ENCODE data around the gene CHN1.

CHN1 gene

DNA sequence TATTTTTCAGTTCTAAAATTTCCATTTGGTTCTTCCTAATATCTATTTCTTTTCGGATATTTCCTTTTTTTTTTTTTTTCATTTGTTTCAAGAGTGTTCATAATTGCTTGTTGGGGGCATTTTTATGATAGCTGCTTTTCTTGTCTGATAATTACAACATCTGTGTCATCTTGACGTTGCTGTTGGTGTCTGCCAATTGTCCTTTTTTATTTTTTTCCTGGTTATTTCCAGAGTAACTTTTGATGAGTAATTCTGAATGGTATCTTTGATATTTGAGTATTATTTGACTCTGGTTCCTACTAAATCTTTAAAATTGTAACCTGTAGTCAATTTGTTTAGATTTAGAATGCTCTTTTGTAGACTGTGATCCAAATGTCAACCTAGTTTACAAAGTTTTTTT, 189.7 kb downstream of the CHN1 start:
- DNase-seq: no peak

DNA sequence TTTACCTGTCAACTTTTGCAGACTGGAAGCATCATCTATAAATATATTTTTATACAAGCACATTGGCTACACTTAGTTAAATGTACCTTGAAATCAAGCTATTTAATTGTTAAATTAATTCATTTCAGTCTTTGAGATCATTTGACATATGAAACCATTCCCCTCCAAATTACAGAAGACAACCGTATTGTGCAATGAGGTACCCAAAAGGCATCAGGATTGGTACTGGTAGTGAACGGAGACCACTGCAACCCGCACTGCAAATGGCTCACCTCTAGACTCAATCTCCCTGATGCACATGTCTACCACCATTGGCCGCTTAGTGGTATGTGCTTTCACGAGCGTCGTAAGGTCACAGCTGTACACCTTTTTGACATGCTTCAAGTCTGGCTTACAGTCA, 193.1 kb downstream of the CHN1 start:
- no peak for DNase-seq

DNA sequence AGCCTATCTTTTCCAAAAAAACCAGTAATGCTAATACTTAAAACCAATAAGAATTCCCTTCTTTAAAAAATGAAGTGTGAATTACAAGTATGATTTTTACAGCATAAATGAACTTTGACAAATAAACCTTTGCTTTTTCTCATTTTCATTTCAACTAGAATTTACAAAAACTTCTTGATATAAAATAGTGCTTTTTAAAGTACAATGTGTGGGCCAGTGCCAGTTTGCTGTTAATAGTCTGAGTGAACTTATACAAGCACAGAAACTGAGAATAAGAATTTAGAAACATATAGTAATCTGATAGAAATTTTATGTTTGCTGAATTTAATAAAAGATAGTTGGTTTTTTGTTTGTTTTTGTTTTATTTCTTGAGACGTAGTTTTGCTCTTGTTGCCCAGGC, 197.2 kb downstream of the CHN1 start:
- no peak for DNase-seq

DNA sequence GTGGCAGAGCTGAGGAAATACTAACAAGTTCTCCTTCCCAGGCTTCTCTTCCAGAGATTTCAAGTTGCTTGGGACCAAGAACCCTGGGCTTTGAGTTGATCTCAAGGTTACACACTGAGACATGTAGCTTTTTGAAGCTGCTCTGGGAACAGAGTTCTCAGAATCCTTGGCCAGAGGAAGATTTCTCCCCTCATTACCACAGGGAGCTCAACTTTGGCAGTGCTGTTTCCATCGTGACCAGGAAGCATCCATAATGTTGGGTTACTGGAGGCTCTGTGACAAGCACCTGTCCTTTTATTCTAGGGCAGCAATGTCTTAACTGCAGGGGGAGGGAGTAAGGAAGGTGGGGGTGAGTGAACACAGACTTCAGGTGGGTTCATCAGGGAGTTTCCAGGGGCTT, 199.4 kb downstream of the CHN1 start:
- DNase-seq: no peak

DNA sequence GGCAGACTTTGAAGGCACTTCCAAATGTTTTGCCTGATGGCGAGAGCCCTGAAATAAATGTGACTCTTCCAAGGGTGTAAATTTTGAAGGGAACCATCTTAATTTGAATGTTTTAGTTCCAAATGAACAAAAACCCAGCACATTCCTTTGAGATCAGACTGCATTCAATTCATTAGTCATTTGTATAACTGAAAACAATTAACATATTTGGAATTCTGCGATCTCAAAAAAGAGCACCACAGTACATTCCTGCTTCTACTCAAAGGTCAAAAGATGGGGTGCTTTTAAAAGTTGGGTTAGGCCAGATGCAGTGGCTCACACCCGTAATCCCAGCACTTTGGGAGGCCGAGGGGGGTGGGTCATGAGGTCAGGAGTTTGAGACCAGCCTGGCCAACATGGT, 202.7 kb downstream of the CHN1 start:
- no peak for DNase-seq

DNA sequence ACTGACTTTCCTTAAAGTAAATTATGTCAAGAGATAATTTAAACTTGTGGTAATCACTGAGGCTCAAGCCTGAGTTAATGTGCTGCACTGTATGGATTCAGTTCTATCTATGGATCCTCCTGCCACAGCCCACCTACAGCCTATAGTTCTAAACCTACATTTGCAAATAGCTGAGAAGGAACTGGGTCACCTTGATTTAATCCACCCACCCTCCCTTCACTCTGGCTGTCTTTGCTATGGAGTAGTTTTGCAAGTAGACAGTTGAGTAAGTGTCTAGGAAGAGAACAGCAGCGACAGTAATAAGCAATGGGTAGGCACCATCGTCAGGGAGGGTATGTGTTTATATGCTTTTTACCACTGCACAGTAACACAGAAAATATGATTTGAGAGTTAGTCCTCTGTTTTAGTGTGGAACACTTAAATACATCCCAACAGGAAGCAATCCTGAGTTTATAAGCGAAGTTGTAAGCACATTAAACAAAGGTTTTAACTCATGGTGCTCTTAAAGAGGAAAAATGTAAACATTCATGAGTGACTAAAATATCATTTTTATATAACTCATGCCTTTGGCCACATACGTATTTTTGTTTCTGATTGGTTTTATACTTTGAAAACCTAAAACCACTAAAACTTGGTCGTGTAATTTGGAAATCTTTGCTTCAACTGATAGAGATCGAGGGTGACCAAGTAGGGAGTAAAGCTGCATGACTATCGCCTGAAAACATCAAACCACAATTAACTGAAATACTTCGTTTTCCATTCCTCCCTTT, 204.6 kb downstream of the CHN1 start:
- no peak for DNase-seq

DNA sequence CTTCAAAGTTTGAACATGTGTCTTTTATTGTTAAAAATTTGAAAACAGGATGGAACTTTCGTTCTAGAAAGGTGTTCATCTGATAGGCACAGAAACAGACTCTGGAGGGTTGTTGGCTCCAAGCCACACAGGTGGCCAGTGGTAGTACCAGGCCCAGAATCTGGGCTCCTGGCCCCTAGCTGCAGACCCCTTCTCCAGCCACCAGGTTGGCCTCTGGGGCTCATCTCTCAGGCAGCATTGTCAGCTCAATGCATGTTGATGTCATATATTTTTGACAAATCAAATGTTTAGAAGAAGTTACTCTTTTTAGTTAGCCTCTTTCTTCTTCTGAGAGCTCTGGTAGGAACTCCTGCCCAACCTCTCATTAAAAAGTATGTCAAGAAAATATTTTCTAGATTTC, 206.4 kb downstream of the CHN1 start:
- no peak for DNase-seq

DNA sequence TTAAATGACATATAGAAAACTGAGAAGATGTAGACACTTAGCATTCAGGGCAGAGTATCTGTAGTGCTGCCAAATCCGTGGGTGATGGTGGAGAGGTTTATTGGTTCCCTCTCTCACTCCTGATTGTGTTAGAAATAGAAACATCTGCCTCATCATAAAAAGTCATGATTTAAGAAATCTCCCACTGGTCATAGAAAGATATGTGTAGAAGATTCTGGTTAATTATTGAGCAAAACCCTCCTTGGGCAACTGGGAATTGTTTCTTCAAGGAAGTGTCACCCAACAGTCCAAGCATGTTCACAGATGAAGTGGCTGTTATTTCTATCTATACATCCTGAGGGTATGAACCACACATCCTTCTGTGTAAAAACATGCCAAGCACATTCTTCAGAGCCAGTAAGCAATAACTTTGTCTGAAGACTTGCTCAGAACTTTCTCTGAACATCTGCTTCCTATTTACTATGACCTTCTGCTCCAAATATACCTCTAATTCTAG, 207.4 kb downstream of the CHN1 start:
- DNase-seq: no peak

DNA sequence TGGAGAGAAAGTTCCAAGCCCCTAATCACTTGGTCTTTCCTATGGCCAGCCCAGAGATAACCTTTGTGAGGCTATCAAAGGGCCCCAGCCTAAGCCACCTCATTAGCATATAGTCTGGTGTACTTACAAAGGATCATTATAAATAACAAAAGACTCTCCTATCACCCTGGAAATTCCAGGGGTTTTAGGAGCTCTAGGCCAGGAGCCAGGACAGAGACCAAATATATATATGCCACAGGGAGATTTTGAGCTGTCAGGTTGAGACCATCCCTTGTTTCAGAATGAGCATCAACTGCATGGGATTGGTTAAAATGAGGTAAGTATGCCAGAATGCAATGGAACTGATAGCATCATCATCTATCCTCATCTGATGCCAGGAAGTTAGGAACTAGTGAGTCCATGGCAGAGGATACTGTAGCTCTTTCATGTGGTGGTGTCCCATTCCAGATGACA, 208.8 kb downstream of the CHN1 start:
- DNase-seq: no peak

DNA sequence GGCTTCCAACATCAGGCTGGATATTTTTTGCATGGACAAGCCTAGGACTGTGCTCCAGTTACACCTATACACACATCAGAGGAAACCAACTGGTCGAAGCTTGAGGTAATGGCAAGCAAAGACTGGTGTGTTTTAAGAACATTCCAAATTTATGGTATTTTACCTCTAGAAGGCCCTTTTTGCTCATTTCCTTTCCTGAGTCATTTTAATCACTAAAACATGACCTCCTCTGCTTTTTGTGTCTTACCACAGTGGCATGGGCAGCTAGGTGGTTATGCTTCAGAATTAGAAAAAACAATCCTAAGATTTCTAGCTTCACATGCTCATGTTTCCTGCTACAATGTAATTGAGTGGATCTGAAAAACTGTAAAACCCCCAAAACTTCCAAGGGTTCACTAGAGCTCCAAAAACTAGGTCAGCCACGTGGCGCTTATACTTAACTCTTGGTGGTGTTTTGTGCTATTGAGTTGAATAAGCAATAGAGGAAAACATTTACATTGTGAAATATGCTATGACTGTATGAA, 210.3 kb downstream of the CHN1 start:
- DNase-seq: no peak

DNA sequence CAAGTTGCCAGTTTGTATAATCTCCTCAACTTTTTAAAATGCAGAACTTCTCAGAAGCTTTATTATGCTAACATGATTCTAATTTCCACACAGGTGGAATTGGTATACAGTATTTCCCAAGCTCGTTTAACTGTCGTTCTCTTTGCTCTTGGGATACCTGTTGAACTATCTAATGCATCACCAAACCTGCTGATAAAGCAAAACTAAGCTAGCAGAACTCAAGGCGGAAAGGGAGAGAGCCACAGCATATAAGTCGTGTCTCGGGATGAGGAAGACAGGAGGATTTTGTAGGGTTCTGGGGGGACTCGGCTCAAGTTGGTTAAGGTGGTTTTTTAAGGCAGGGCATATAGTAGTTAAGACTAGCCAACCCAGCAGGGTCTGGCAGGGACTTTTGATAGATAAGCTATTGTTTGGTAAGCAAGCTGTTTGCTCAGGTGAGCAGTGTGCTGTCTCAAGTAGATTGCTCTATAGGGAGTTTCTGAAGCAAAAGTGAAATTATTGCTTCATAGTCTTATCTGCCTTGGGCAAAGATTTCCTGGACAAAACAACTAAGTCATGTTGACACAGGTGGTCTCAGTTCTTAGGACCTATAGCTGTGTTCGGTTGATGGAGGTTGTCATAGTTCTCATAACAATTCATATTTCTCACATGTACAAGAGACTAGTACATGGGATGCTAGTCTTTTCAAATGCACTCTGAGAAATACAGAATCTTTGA, 212.7 kb downstream of the CHN1 start:
- no peak for DNase-seq

DNA sequence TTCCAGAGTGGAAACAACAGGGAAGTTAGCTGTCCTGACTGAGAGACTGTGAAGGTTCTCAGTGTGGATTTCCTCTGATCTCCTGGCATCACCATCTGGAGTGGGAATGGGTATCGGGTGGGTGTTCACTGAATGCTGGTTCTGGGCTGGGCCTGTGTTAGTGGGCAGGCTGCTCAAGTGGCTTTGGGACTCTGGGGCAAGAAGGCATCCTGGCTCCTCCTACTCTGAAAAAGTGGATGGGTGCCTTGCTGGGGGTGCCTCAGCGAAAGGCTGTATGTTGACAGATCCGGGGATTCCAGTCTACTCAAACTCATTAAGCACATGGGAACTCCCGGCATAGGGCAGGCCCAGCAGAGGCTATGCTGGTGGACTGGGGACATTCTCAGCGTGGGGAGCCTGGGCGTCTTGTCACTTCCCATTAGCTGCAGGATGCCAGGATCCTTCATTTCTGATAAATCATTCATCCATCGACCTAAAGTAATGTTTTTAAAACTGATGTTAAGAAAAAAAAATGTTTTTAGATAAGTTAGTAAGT, 213.4 kb downstream of the CHN1 start:
- DNase-seq: no peak

DNA sequence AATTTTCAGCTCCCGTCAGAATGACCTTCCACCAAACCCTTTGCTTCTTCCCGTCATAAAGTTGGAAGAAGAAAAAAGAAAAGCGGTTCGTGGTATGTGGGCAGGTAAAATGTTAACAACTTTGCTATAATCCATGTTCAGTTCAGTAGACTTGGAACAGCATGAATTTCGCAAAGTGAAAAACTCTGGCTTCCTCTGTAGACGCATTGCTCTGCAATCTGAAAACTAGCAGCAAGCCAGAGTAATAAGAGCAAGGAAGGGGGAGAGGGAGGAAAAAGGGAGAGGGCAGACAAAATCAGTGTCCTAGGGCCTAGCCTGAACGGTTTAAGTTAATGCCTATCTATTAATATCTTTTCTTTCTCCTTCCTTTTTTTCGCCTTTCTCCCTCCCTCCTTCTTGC, 214.2 kb downstream of the CHN1 start:
- no peak for DNase-seq

DNA sequence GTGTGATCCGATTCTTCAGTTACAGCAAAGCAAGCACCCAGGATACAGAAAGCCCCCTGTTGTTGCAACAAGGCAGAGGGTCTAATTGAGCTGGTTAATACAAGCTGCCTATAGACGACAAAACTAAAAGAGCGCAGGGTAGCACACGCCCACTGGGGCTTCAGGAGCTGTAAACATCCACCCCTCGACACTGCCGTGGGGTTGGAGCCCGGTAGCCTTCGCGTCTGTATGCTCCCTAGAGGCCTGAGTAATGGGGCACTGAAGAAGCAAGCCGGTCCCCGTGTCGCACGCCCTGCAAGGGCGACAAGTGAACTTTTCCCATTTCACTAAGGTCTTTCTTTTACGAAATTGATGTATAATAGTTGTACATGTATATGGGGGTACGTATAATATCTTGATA, 216.2 kb downstream of the CHN1 start:
- no peak for DNase-seq

DNA sequence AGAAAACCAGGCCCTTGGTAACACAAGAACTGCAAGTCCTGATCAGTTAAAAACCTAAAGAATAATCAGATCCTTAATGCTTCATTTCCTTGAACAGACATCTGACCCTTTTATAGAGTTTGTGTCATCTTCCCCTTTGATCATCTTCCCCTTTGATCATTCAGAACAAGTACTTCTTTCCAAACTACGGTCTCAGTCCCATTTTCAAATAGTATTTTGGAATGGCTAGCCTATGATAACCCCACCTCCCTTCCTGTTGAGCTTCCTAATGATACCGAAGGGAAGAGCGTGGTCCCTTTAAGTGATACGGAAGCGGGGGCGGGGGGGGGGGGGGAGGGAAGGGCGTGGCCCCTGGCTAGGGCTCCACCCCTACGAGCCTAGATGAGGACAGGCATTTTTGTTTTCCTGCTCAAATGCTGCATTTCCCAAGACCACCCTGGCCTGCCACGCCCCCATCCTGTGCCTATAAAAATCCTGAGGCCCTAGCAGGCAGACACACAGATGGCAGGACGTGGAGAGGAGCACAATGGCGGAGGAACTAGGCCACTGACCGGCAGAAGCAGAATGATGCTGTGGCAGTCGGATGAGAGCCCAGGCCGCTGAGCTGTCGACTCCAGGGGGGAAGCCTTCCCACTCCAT, 216.8 kb downstream of the CHN1 start:
- no peak for DNase-seq

DNA sequence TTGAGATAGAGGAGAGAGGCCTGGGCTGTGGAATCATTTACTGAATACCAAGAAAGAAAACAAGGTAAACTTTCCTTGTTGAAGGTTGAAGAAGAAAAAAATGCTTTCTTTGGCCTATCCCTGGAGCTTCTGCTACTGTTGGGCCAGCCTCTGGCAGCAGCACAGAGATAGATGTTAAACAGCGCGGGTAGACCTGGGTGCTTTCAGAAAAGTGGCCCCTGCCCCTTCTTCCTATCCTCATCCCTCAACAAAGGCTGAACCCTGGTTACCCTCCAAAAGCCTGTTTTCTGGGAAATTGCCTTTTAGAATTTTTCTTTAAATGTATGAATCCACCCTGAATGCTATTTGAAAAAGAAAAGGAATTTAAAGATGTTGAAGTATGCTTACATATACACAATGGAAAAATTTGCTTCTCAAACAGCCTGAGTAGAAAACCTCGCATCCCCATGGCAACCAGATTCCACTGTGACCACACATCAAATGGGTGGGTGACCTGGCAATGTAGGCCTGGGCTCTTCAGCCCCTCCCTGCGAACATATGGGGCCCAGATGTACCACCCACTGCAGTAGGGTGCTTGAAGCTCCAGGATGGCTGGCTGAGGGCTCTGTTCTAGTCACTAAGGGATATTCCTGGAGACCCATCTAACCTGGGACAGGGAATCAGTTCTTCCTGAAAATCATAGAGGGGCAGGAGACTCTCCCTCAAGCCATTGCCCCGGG, 217.5 kb downstream of the CHN1 start:
- peak; percentile 26 for DNase-seq

DNA sequence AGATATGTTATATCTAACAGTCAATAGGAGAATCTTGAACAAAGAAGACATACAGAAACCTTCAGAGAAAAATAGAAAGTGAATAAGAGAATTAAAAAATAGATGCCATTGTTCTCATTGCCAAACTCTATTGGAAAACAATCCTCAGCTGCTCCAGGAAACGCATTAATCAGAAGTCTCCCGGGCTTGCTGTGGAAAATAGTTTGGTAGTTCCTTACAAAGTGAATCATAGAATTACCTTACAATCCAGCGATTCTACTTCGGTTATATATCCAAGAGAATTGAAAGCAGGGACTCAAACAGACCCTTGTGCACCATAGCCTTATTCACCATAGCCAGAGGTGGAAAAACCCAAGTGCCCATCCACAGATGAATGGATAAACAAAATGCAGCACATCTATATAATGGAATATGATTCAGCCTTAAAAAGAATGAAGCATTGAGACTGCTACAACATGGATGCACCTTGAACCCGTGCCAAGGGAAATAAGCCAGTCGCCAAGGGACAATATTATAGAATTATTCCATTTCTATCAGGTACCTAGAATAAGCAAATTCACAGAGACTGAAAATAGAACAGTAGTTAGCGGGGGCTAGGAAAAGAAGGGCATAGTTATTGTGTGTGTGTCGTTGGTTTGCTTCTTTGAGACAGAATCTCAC, 219.0 kb downstream of the CHN1 start:
- DNase-seq: no peak

DNA sequence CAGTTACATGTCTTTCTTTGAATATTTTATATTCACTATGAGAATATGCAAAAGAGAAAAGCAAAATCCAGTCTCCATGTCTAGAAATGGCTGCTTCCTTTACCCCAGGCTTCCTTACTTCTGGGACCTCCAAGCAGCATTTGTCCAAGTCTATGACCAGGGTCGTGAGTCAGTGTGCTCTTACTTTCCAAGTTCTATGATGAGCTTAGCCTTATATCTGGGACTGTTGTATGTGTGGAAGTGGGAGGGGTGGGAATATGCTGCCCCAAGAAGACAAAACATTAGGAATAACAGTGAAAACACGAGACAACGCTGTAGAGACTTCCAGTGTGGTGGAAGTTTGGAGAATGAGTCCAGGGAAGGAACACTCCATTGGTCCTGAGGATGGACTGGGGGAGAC, 219.7 kb downstream of the CHN1 start:
- no peak for DNase-seq

DNA sequence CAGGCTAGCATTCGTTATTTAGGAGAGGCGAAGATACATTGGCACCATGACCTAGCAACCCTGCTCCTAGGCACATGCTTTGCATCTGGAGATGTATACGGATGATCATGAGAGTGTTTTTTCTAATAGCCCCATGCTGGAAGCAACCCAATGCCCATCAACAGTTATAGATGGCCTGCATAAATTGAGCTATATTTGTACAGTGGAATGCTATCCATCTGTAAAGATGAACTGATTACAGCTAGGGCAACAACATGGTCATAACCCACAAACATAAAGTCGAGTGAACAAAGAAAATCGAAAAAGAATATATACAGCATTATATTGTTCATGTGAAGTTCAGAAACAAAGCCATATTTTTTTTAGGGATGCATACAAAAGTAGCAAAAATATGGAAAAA, 220.3 kb downstream of the CHN1 start:
- no peak for DNase-seq

DNA sequence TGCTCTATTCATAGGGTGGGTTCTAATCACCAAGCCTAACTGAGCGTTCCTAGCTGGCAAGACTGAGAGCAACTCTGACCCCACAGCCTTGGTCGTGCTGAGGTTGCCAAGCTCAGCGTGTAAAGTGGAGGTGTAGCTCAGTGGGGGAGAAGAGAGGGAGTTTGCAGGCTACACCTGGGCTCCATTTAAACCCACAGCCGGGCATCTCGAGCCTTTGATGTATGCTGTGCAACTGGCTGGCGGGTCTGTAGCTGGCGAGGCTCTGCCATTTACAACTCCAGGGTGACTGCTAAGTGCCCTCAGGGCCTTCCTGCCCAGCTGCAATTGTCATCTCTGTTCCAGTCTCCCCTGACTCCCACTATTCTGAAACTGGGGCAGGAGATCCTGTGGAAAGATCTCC, 220.9 kb downstream of the CHN1 start:
- no peak for DNase-seq

DNA sequence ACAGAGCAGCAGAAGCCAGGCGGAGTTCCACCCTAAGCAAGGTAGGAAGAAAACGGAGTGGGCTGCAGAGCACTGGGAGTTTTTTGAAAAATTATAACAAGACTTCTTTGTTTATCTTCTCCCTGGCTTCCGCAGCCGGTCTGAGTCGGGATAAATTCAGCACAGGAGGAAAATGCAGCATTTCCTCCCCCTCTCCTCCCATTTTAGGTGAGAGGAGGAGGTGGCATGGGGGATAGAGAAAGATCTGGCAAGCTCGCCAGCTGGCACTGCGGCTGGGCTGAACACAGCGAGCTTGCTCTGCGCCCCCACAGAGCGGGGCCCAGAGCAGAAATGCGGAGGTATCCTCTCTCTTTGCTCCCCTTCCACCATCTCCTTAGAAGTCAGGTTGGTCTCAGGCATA, 223.2 kb downstream of the CHN1 start:
- DNase-seq: no peak

DNA sequence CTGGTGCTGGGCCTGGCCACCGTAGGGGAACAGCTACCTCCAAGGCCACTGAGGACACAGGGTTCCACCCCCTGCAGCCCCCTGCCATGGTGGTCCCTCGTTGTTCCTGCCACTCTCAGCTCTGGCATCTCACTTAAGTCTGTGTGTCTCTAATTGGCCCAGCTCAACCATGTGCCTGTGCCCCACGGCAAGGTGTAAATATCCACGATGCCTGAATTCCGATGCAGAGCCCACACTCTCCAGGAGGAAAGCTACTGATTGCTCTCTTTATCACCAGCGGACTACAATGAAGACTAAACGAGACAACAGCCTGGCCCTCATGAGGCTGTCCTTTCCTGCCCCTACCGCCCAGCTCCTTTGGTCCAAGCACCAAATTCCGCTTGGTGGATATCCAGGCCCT, 223.9 kb downstream of the CHN1 start:
- no peak for DNase-seq
